Activated CD4-positive, alpha-beta memory T cell treated with anti-CD3 and anti-CD28 coated beads, Interleukin-2, amount 10 ng/mL, durations not matched to agents 7 days and 5 days (primary cell): ENCODE measurements around the gene GSK3B. TPM values are rescaled to one million over a fixed set of nuclear protein-coding genes. Genes with fewer than 3 reads are reported as not detected.

Experiments
- CTCF ChIA-PET: fragments of 350-600 bp; sonication (Branson Sonifier 250); formaldehyde crosslinking; loops from one replicate; lab custom pipeline; 2021; ENCODE audit warnings: antibody characterized with exemption, inconsistent platforms; lab: Charles Lee
- POLR2A ChIA-PET: fragments of 350-600 bp; sonication (Branson Sonifier 250); formaldehyde crosslinking; loops from one replicate; lab custom pipeline; 2021; ENCODE audit warnings: antibody characterized with exemption; lab: Charles Lee
- DNase-seq: peaks from one replicate; pipeline ENCODE4 v3.0.0-alpha.2; 2020
- H3K27ac Mint-ChIP-seq: one replicate; pipeline ENCODE4 v1.8.0; 2021; ENCODE audit warnings: mild to moderate bottlenecking, mixed read lengths
- H3K27me3 Mint-ChIP-seq: one replicate; pipeline ENCODE4 v1.8.0; 2021; ENCODE audit warnings: mixed read lengths
- H3K36me3 Mint-ChIP-seq: one replicate; pipeline ENCODE4 v1.8.0; 2021; ENCODE audit warnings: low read depth, mixed read lengths
- H3K4me1 Mint-ChIP-seq: one replicate; pipeline ENCODE4 v1.8.0; 2021; ENCODE audit warnings: mixed read lengths
- H3K4me3 Mint-ChIP-seq: one replicate; pipeline ENCODE4 v1.8.0; 2021; ENCODE audit warnings: mild to moderate bottlenecking, mixed read lengths
- H3K9me3 Mint-ChIP-seq: one replicate; pipeline ENCODE4 v1.8.0; 2021; ENCODE audit warnings: mixed read lengths
- total RNA-seq, 2 experiments: library from RNA; stranded (reverse); gene quantifications; one replicate each; pipeline ENCODE4 v1.2.3, GENCODE V29; 2021

GSK3B gene
- total RNA-seq, 2 experiments from 2014 or later: 35.6 to 37.2 TPM

GRCh38 chr3:120114376-120114775 is 20.1 kb upstream of the GSK3B start:
- H3K36me3 Mint-ChIP-seq: peaks cover 3% of the 10 kb centered on the region
- POLR2A ChIA-PET: interaction anchor here (1.5 kb wide), 1 partner anchor 21 kb away, joined by 3 read pairs; no protein-coding TSS in a partner anchor
- H3K27me3 Mint-ChIP-seq: peaks cover 3% of the 10 kb centered on the region
- no peak overlapping the region for H3K27ac Mint-ChIP-seq
- peaks cover 4% of the 10 kb centered on the region for H3K9me3 Mint-ChIP-seq
- H3K4me3 Mint-ChIP-seq: no peak overlapping the region
- CTCF ChIA-PET: no interaction called here
- no peaks in the 10 kb centered on the region for H3K4me1 Mint-ChIP-seq
- no peak for DNase-seq

DNA sequence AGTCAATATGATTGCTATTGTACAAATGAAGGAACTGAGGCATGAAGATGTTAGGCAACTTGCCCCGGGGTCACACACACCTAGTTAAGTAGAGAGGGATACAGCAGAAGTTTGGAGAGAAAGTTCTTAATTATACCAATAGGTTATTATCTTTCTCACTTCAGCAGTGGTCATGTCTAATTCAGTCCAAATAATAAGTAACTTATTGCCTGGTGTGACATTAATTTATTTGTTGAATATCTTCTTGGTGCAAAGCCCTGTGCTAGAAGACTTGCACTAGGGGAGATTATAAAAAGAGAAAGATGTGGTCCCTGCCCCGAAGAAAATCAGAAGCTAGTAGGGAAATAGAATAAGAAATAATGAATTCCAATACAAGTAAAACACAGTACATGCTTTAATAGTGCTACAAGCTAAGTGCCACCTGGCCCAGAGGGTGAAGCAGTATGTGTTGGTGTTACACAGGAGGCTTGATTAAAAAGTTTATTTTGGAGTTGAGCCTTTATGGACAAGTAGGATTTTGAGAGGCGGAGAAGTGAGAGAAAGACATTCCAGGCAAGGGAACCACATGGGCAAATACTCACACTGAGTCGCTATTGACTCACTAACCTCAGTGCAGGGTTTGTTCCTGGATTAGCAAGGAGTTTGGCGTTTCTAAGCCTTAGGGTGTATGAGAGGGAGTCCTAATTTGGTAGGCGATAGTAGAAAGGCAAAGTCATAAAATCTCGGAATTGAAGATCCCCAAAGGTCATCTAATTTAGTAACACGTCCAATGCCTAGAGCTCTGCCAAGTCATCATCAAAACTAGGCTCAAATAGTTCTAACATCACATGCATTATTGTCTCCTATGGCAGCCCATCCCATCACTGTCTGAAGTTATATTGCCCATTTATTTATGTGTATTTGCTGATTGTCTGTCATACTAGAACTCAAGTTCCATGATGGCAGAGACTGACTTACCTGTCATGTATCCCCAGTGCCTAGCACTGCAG is 19.2 kb upstream of the GSK3B start:
- Mint-ChIP-seq H3K9me3 (peaks cover 4% of the 10 kb centered on the region), H3K27ac (no peak overlapping the region), H3K4me3 (no peak overlapping the region), H3K4me1 (no peaks in the 10 kb centered on the region), H3K27me3 (peaks cover 3% of the 10 kb centered on the region), H3K36me3 (no peaks in the 10 kb centered on the region)
- DNase-seq: no peak
- CTCF ChIA-PET: no interaction called here
- POLR2A ChIA-PET: no interaction called here

DNA sequence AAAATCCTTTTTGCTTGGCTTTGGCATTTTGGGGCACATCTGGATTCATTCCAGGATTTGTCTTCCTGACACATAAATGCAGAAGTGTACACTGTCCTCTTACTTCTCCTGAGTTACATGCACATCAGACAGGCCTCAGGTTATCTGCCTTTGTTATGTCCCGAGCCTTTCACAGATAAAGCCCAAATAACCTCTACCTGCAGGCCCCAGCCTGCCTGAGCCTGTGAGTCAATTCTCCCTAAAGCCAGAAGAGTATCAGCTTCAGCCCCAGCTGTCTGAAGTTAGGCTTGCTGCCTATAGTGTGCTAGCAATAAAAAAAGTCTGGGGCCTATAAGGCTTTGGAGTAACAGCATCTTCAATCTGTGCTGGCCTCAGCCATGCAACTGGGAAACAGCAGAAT is 17.7 kb upstream of the GSK3B start:
- POLR2A ChIA-PET: no interaction called here
- Mint-ChIP-seq H3K27ac (no peak overlapping the region), H3K4me1 (no peaks in the 10 kb centered on the region), H3K9me3 (peaks cover 2% of the 10 kb centered on the region), H3K36me3 (no peaks in the 10 kb centered on the region), H3K27me3 (peaks cover 3% of the 10 kb centered on the region), H3K4me3 (no peak overlapping the region)
- DNase-seq: no peak
- CTCF ChIA-PET: no interaction called here

- POLR2A ChIA-PET: no interaction called here
- CTCF ChIA-PET: no interaction called here
Measured at GRCh38 chr3:120103276-120103675, 9.0 kb upstream of the GSK3B start.

GRCh38 chr3:120102674-120103073 is 8.4 kb upstream of the GSK3B start:
- ChIA-PET CTCF (no interaction called here), POLR2A (no interaction called here)
- Mint-ChIP-seq H3K27ac (no peak overlapping the region), H3K4me1 (peaks cover 11% of the 10 kb centered on the region), H3K27me3 (no peaks in the 10 kb centered on the region), H3K9me3 (no peaks in the 10 kb centered on the region), H3K36me3 (peaks cover 24% of the 10 kb centered on the region), H3K4me3 (no peak overlapping the region)
- no peak for DNase-seq

More at GRCh38 chr3:120103276-120103675, 9.0 kb upstream of the GSK3B start:
- peaks cover 11% of the 10 kb centered on the region for H3K4me1 Mint-ChIP-seq
- no peak overlapping the region for H3K4me3 Mint-ChIP-seq
- no peaks in the 10 kb centered on the region for H3K27me3 Mint-ChIP-seq
- no peak for DNase-seq
- H3K9me3 Mint-ChIP-seq: no peaks in the 10 kb centered on the region
- H3K27ac Mint-ChIP-seq: no peak overlapping the region
- H3K36me3 Mint-ChIP-seq: peaks cover 24% of the 10 kb centered on the region

DNA sequence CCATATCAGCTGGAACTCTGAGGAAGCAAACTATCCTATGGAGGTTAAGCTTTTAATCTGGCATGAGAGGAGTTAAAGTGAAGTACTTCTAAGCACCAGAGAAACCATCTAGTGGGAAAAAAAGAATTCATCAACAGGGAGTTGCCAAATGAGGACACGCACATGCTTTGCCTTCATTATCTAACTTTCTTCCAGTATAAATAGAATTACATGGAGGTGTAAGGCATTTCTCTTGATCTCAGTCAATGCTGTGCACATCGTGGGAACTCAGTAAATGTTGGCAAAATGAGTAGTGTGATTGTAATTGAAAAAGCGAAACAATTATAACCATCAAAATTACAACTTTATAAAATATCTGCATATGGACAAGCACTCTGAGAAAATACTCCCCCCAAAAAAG is 8.0 kb upstream of the GSK3B start:
- no peaks in the 10 kb centered on the region for H3K9me3 Mint-ChIP-seq
- H3K4me1 Mint-ChIP-seq: peaks cover 13% of the 10 kb centered on the region
- no peaks in the 10 kb centered on the region for H3K27me3 Mint-ChIP-seq
- ChIA-PET POLR2A (no interaction called here), CTCF (no interaction called here)
- no peak overlapping the region for H3K27ac Mint-ChIP-seq
- peaks cover 26% of the 10 kb centered on the region for H3K36me3 Mint-ChIP-seq
- no peak overlapping the region for H3K4me3 Mint-ChIP-seq
- no peak for DNase-seq

- Mint-ChIP-seq H3K4me3 (no peak overlapping the region), H3K27me3 (no peaks in the 10 kb centered on the region), H3K4me1 (peaks cover 18% of the 10 kb centered on the region), H3K9me3 (no peaks in the 10 kb centered on the region), H3K36me3 (peaks cover 28% of the 10 kb centered on the region), H3K27ac (no peak overlapping the region)
- CTCF ChIA-PET: no interaction called here
- DNase-seq: no peak
- POLR2A ChIA-PET: no interaction called here
Measured at GRCh38 chr3:120101624-120102023, 7.4 kb upstream of the GSK3B start.

DNA sequence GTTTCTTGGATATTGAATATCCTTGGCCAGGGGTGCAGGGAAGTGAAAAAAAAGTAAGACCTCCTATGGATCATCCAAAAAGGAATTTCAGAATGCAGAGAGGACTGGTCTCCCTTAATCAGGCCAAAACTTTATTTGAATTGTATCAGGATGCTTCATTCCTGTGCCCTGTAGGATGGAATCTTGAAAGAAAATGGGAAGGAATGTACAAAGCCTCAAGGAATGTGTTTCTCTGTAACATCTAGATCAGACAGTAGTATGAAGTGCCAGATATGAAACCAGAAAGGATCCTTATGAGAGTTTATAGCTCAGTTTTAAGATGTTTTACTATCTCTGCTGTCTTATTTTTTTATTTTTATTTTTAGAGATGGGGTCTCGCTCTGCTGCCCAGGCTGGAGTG is 6.5 kb upstream of the GSK3B start:
- H3K9me3 Mint-ChIP-seq: no peaks in the 10 kb centered on the region
- ChIA-PET CTCF (no interaction called here), POLR2A (no interaction called here)
- H3K4me3 Mint-ChIP-seq: no peak overlapping the region
- H3K36me3 Mint-ChIP-seq: peaks cover 32% of the 10 kb centered on the region
- H3K27me3 Mint-ChIP-seq: no peaks in the 10 kb centered on the region
- no peak overlapping the region for H3K27ac Mint-ChIP-seq
- H3K4me1 Mint-ChIP-seq: peaks cover 25% of the 10 kb centered on the region
- no peak for DNase-seq

GRCh38 chr3:120098710-120099109 is 4.5 kb upstream of the GSK3B start:
- no peak overlapping the region for H3K4me3 Mint-ChIP-seq
- no peak overlapping the region for H3K27ac Mint-ChIP-seq
- peaks cover 27% of the 10 kb centered on the region for H3K4me1 Mint-ChIP-seq
- peaks cover 34% of the 10 kb centered on the region for H3K36me3 Mint-ChIP-seq
- POLR2A ChIA-PET: no interaction called here
- no peak for DNase-seq
- H3K9me3 Mint-ChIP-seq: no peaks in the 10 kb centered on the region
- CTCF ChIA-PET: no interaction called here
- H3K27me3 Mint-ChIP-seq: no peaks in the 10 kb centered on the region

DNA sequence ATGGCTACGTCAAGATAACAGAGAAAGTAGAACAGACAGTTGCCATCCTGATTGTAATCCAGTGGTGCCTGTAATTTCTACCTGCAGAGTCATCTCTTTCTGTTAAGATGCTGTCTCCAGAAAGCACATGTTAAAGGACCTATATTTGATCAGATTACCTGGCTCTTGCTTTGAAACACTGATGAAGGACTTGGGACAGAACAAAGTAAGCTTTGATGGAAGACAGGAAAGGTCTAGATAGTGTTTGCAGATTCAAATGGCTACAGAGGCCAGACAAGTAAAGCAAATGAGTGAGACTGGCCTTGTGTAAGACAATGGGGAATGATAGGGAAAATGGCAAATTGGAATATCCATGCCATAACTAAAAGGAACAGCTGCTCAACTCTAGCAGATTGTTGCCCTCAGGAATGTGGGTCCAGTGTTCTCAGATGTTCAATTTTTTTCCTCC is 1.8 kb upstream of the GSK3B start:
- Mint-ChIP-seq H3K27ac (no peak overlapping the region), H3K27me3 (no peaks in the 10 kb centered on the region), H3K36me3 (peaks cover 30% of the 10 kb centered on the region), H3K9me3 (no peaks in the 10 kb centered on the region), H3K4me1 (peaks cover 27% of the 10 kb centered on the region), H3K4me3 (no peak overlapping the region)
- no peak for DNase-seq
- CTCF ChIA-PET: interaction anchor here (0.7 to 2.5 kb wide), 5 partner anchors 9 to 537 kb away, joined by 3 to 9 read pairs (median 3); no protein-coding TSS in a partner anchor
- POLR2A ChIA-PET: interaction anchor here (0.6 to 4.6 kb wide), 40 partner anchors 12 to 1739 kb away, joined by 3 to 79 read pairs (median 4); partner anchors contain the start of genes ARHGAP31, COX17, EAF2 and GTF2E1

DNA sequence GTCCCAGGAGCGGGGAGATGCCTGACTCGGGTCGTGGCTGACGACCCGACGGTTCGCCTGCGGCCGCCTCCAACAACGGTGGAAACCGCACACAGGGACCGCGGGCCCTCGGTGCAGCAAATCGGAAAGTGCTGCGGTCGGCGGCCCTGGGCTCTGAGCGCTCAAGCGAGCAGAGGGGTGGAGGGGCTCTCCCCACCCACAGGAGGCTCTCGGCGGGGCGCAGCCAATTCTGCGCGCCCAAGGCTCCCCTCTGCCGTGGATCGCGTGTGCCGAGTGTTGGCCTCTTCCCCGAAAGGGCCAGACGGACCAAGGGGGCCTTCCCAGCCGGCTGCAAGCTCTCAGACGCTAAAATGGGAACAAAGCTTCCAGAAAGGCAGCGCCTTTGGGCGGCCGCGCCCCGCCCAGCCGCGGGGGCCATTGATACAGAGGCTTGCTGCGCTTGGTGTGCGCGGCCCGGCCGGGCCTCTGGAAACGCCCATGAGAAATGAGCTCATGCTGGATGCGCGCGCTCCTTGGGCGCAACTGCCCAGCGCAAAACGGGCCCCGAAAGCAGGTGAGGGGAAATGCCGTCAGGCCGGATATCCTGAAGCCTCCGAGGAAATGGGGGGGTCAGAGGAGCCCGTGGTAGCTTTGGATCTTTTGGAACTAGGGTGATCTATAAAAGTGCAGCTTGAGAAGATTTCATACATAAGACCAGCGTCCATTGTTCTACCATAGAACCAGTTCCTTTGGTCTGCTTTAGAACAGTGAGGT is 1.2 kb upstream of the GSK3B start:
- POLR2A ChIA-PET: interaction anchor here (0.6 to 4.6 kb wide), 43 partner anchors 12 to 1740 kb away, joined by 3 to 79 read pairs (median 4); partner anchors contain the start of genes ARHGAP31, COX17, EAF2 and GTF2E1
- DNase-seq: peak; percentile 93
- Mint-ChIP-seq H3K27ac (no peak overlapping the region), H3K4me3 (no peak overlapping the region), H3K27me3 (no peaks in the 10 kb centered on the region), H3K4me1 (peaks cover 24% of the 10 kb centered on the region), H3K9me3 (no peaks in the 10 kb centered on the region), H3K36me3 (peaks cover 26% of the 10 kb centered on the region)
- CTCF ChIA-PET: interaction anchor here (0.7 to 2.5 kb wide), 5 partner anchors 9 to 537 kb away, joined by 3 to 9 read pairs (median 3); no protein-coding TSS in a partner anchor

GRCh38 chr3:120094776-120095225 is 554 bp upstream of the GSK3B start:
- no peaks in the 10 kb centered on the region for H3K9me3 Mint-ChIP-seq
- CTCF ChIA-PET: interaction anchor here (0.8 to 2.5 kb wide), 4 partner anchors 10 to 536 kb away, joined by 3 to 9 read pairs (median 6); no protein-coding TSS in a partner anchor
- peaks cover 24% of the 10 kb centered on the region for H3K4me1 Mint-ChIP-seq
- peak; percentile 100 for DNase-seq
- H3K4me3 Mint-ChIP-seq: no peak overlapping the region
- POLR2A ChIA-PET: interaction anchor here (0.7 to 4.6 kb wide), 35 partner anchors 11 to 1741 kb away, joined by 3 to 79 read pairs (median 4); partner anchors contain the start of genes ARHGAP31, COX17, EAF2 and GTF2E1
- H3K27me3 Mint-ChIP-seq: no peaks in the 10 kb centered on the region
- peaks cover 22% of the 10 kb centered on the region for H3K36me3 Mint-ChIP-seq
- H3K27ac Mint-ChIP-seq: no peak overlapping the region
